IMR-90 (cell line): ENCODE data around the gene TLR1. TPM values are rescaled to one million over a fixed set of nuclear protein-coding genes. Genes with fewer than 3 reads are reported as not detected.

Source experiments
- ATAC-seq: fragments of 200-7000 bp; cut with Tn5 transposase; 2 replicates; pipeline ENCODE4 v1.9.1; 2020; ENCODE audit warnings: low read depth, mild to moderate bottlenecking, moderate library complexity
- BruUV-seq: library from RNA; stranded (reverse); fragments of 400-500 nt; replicated peaks from 2 replicates; lab custom pipeline; 2021; lab: Mats Ljungman, UMichigan
- CTCF ChIA-PET: fragments of 300-600 bp; formaldehyde crosslinking; extraction: SDS; loops from one replicate; lab custom pipeline; 2021; ENCODE audit warnings: antibody characterized with exemption; lab: Yijun Ruan, JAX
- POLR2A ChIA-PET: fragments of 300-600 bp; sonication (Branson Sonifier 250); formaldehyde crosslinking; loops from one replicate; lab custom pipeline; 2022; ENCODE audit warnings: antibody characterized with exemption; ENCODE audit not compliant: unreplicated experiment; lab: Charles Lee
- DNase-seq: peaks from one replicate; pipeline ENCODE4 v3.0.0; 2013
- H2AFZ ChIP-seq: replicated peaks from 2 replicates; pipeline ENCODE3; 2013; ENCODE audit warnings: low read length, mild to moderate bottlenecking; ENCODE audit not compliant: poor library complexity
- H2AK5ac ChIP-seq: 2 replicates; pipeline ENCODE4 v1.6.1; 2013; ENCODE audit warnings: low read depth, low read length, inconsistent platforms
- H2AK9ac ChIP-seq: replicated peaks from 2 replicates; pipeline ENCODE3; 2013; ENCODE audit warnings: mild to moderate bottlenecking, low read depth, low read length, moderate library complexity; ENCODE audit not compliant: poor library complexity
- H2BK120ac ChIP-seq: 2 replicates; pipeline ENCODE4 v1.6.1; 2013; ENCODE audit warnings: low read depth, low read length, inconsistent platforms
- H2BK15ac ChIP-seq: 3 replicates; pipeline ENCODE4 v1.6.1; 2013; ENCODE audit warnings: low read depth, low read length, inconsistent platforms
- H2BK20ac ChIP-seq: 2 replicates; pipeline ENCODE4 v1.6.1; 2013; ENCODE audit warnings: low read depth, mild to moderate bottlenecking, inconsistent platforms, low read length, moderate library complexity
- H2BK5ac ChIP-seq: 2 replicates; pipeline ENCODE4 v1.6.1; 2013; ENCODE audit warnings: mild to moderate bottlenecking, low read depth, low read length, inconsistent platforms; ENCODE audit not compliant: poor library complexity, severe bottlenecking
- H3K14ac ChIP-seq: replicated peaks from 2 replicates; pipeline ENCODE4 v1.6.1; 2013; ENCODE audit warnings: low read depth, low read length, inconsistent platforms
- H3K18ac ChIP-seq: 2 replicates; pipeline ENCODE4 v1.6.1; 2013; ENCODE audit warnings: low read depth, low read length, control low read depth
- H3K23ac ChIP-seq: 2 replicates; pipeline ENCODE4 v1.6.1; 2013; ENCODE audit warnings: low read depth, low read length, inconsistent platforms
- H3K27ac ChIP-seq: 2 replicates; pipeline ENCODE4 v1.5.1; 2013; ENCODE audit warnings: mild to moderate bottlenecking, control low read depth, low read length; ENCODE audit not compliant: insufficient read depth
- H3K27me3 ChIP-seq: 2 replicates; pipeline ENCODE4 v1.6.1; 2013; ENCODE audit warnings: low read length; ENCODE audit not compliant: control insufficient read depth, insufficient read depth
- H3K36me3 ChIP-seq: 2 replicates; pipeline ENCODE4 v1.6.1; 2013; ENCODE audit warnings: low read length, mixed read lengths; ENCODE audit not compliant: control insufficient read depth, insufficient read depth
- H3K4ac ChIP-seq: 2 replicates; pipeline ENCODE4 v1.6.1; 2013; ENCODE audit warnings: low read depth, low read length, inconsistent platforms
- H3K4me1 ChIP-seq: 2 replicates; pipeline ENCODE4 v1.6.1; 2013; ENCODE audit warnings: low read length, mixed read lengths; ENCODE audit not compliant: control insufficient read depth, insufficient read depth
- H3K4me2 ChIP-seq: 2 replicates; pipeline ENCODE4 v1.6.1; 2013; ENCODE audit warnings: low read depth, mild to moderate bottlenecking, control low read depth, low read length, moderate library complexity
- H3K4me3 ChIP-seq: 2 replicates; pipeline ENCODE4 v1.5.1; 2013; ENCODE audit warnings: low read depth, mild to moderate bottlenecking, control low read depth, low read length, moderate library complexity; ENCODE audit not compliant: insufficient read depth
- H3K56ac ChIP-seq: 2 replicates; pipeline ENCODE4 v1.6.1; 2013; ENCODE audit warnings: low read length, inconsistent platforms; ENCODE audit not compliant: insufficient read depth; ENCODE audit errors: extremely low read depth
- H3K79me1 ChIP-seq, 2 experiments: 2 replicates each; pipeline ENCODE4 v1.6.1; 2013; ENCODE audit warnings: low read length in 2 of 2, inconsistent platforms in 1 of 2, low read depth in 1 of 2
- H3K9ac ChIP-seq: 2 replicates; pipeline ENCODE4 v1.6.1; 2013; ENCODE audit warnings: low read depth, low read length, control low read depth
- H3K9me1 ChIP-seq: 2 replicates; pipeline ENCODE4 v1.6.1; 2013; ENCODE audit warnings: low read length, inconsistent platforms; ENCODE audit not compliant: insufficient read depth
- H3K9me3 ChIP-seq: 2 replicates; pipeline ENCODE4 v1.6.1; 2013; ENCODE audit warnings: low read length; ENCODE audit not compliant: control insufficient read depth, insufficient read depth
- H4K20me1 ChIP-seq: 2 replicates; pipeline ENCODE4 v1.6.1; 2013; ENCODE audit warnings: low read length, inconsistent platforms; ENCODE audit not compliant: insufficient read depth
- H4K5ac ChIP-seq: 2 replicates; pipeline ENCODE4 v1.6.1; 2013; ENCODE audit warnings: mild to moderate bottlenecking, low read depth, low read length, control low read depth
- H4K8ac ChIP-seq, 2 experiments: 2 replicates each; pipeline ENCODE4 v1.6.1; 2013; ENCODE audit warnings: low read depth in 2 of 2, low read length in 2 of 2, control low read depth in 1 of 2, inconsistent platforms in 1 of 2
- H4K91ac ChIP-seq: 2 replicates; pipeline ENCODE4 v1.6.1; 2013; ENCODE audit warnings: low read depth, low read length, inconsistent platforms; ENCODE audit not compliant: insufficient read depth
- BHLHE40 ChIP-seq: fragments of 150-350 bp; IDR thresholded peaks from 2 replicates; pipeline ENCODE4 v1.6.1; 2016; ENCODE audit warnings: mild to moderate bottlenecking, low read depth, low read length
- CEBPB ChIP-seq: IDR thresholded peaks from 2 replicates; pipeline ENCODE4 v1.6.1; 2012; ENCODE audit warnings: low read depth, low read length, improper control_type of control experiment
- MAFK ChIP-seq: IDR thresholded peaks from 2 replicates; pipeline ENCODE4 v1.6.1; 2012; ENCODE audit warnings: low read depth, low read length, improper control_type of control experiment
- MAZ ChIP-seq: IDR thresholded peaks from 2 replicates; pipeline ENCODE4 v1.6.1; 2012; ENCODE audit warnings: low read depth, mild to moderate bottlenecking, low read length, improper control_type of control experiment, moderate library complexity, borderline replicate concordance
- MXI1 ChIP-seq: IDR thresholded peaks from 2 replicates; pipeline ENCODE4 v1.6.1; 2012; ENCODE audit warnings: low read depth, mild to moderate bottlenecking, low read length, moderate library complexity, borderline replicate concordance
- NFE2L2 ChIP-seq: fragments of 150-350 bp; IDR thresholded peaks from 2 replicates; pipeline ENCODE4 v1.6.1; 2016; ENCODE audit warnings: low read depth, mild to moderate bottlenecking, low read length
- POLR2A ChIP-seq: IDR thresholded peaks from 2 replicates; pipeline ENCODE4 v1.6.1; 2012; ENCODE audit warnings: mild to moderate bottlenecking, low read depth, low read length
- RAD21 ChIP-seq: IDR thresholded peaks from 2 replicates; pipeline ENCODE4 v1.6.1; 2012; ENCODE audit warnings: low read length, improper control_type of control experiment
- WGBS, 2 experiments: methylation state at CpG; one replicate each; pipeline versions ENCODE4 v1.1.5 to v1.1.7; 2013; ENCODE audit warnings: missing lambda C conversion rate in 2 of 2; ENCODE audit not compliant: insufficient read length in 1 of 2; ENCODE audit errors: extremely low coverage in 2 of 2; 5-methylcytosine and 5-hydroxymethylcytosine counted together
- dilution Hi-C: fragments of 300-500 bp; cut with HindIII; formaldehyde crosslinking; loops from one replicate; pipeline ENCODE4 v1.14.3; 2018; ENCODE audit warnings: low sequenced_read_pairs; ENCODE audit not compliant: unreplicated experiment
- in situ Hi-C: fragments of 300-500 bp; cut with MboI; formaldehyde crosslinking; loops from 3 replicates; pipeline ENCODE4 v1.14.3; 2019; ENCODE audit warnings: low sequenced_read_pairs, inconsistent platforms, mixed read lengths
- intact Hi-C: fragments of 100-400 bp; cut with micrococcal nuclease; formaldehyde crosslinking; loops from 2 replicates; pipeline ENCODE4 v1.10.0; 2022
- polyA plus RNA-seq, 3 experiments: library from polyadenylated mRNA; depleted of rRNA; stranded (reverse); fragments of >200 nt; gene quantifications; 2 replicates each; pipeline ENCODE4 v1.2.3, GENCODE V29; 2012; ENCODE audit warnings: low replicate concordance in 1 of 3
- total RNA-seq: library from RNA; depleted of rRNA; stranded (reverse); fragments of >200 nt; gene quantifications from 2 replicates; pipeline ENCODE4 v1.2.3, GENCODE V29; 2012
- TF ChIP-seq, protein P1 (sequence below): conservative IDR thresholded peaks from 2 replicates; pipeline ENCODE4 v1.5.1; 2012; ENCODE audit warnings: mild to moderate bottlenecking, low read depth, low read length, improper control_type of control experiment
- TF ChIP-seq, protein P2 (sequence below): fragments of 150-350 bp; IDR thresholded peaks from 2 replicates; pipeline ENCODE4 v1.6.1; 2016; ENCODE audit warnings: low read depth, mild to moderate bottlenecking, low read length, moderate library complexity, borderline replicate concordance

Gene TLR1
- total and polyA plus RNA-seq, 2 of the 4 experiments (the other 2 are of a cell fraction): 0.24 to 1.1 TPM

DNA sequence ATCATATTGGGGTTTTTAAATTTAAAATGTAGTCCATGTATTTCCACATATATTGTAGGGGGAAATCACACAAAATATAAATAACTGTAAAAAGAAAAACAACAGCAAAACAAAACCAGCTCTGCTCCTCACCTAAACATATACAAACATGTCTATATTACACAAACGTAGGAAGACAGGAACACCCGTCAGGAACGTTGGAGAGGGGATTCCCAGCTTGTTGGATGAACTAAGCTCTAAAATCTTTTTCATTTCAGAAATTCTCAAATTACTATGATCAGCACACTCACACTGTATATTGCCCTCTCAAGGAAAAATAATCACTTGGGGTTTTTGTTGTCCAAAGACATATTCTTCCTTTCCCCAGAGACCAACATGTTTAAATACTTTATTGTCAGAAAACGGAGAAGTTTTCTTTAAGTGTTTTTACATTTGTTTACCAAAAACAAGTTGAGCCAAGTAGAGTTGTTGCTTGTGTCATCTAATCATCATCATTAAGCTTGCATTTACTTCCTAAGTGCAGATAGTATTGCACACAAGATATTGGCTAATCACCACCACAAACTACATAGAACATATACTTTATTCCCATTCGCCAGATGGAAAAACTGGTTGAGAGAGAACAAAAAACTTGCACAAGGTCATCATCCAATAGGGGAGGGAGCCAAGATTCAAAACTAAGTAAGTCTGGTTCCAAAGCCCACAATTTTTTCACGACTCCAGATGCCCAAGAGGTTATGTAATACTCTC, 19.4 kb downstream of the TLR1 start (continued):
- no peak for TF ChIP-seq POLR2A

DNA sequence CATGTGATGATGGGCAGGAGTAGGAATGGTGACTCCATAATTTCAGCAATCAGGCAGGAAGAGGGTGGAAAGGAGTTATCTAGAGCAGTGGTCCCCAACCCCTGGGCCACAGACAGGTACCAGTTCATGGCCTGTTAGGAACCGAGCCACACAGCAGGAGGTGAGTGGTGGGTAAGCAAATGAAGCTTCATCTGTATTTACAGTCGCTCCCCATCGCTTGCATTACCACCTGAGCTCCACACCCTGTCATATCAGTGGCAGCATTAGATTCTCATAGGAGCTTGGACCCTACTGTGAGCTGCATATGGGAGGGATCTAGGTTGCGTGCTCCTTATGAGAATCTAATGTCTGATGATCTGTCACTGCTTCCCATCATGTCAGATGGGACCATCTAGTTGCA, 20.4 kb downstream of the TLR1 start:
- Histone ChIP-seq H4K5ac (no peak overlapping the region), H2BK120ac (no peak overlapping the region), H3K14ac (no peak overlapping the region), H3K36me3 (no peaks in the 10 kb centered on the region), H2BK5ac (no peak overlapping the region), H2AFZ (no peak overlapping the region), H4K20me1 (no peaks in the 10 kb centered on the region), H3K4me2 (no peak overlapping the region), H3K79me1 (no peaks in the 10 kb centered on the region), H3K9me3 (no peaks in the 10 kb centered on the region), H3K27me3 (peaks cover 2% of the 10 kb centered on the region), H2BK20ac (no peak overlapping the region), H4K91ac (no peak overlapping the region), H3K4me1 (no peaks in the 10 kb centered on the region), H3K56ac (no peak overlapping the region), H3K9ac (no peak overlapping the region), H3K27ac (no peak overlapping the region), H2BK15ac (no peak overlapping the region), H2AK5ac (no peak overlapping the region), H2AK9ac (no peak overlapping the region), H3K23ac (no peak overlapping the region), H3K18ac (no peak overlapping the region), H3K4me3 (no peak overlapping the region), H3K4ac (no peak overlapping the region), H3K9me1 (no peaks in the 10 kb centered on the region), H4K8ac (no peak overlapping the region)
- no TSS peak for BruUV-seq
- WGBS, 2 experiments: no CpG with 5 or more reads among the region's 4 CpGs
- ChIA-PET CTCF (interaction anchor here (0.6 to 1.5 kb wide), 2 partner anchors 9 to 604 kb away, joined by 3 read pairs; no protein-coding TSS in a partner anchor), POLR2A (interaction anchor here (0.6 kb wide), 1 partner anchor 92 kb away, joined by 5 read pairs; no protein-coding TSS in a partner anchor)
- ATAC-seq (no peak), DNase-seq (no peak)
- intact Hi-C loops: no loop called here
- TF ChIP-seq BHLHE40 (no peak), NFE2L2 (no peak), CEBPB (no peak), MAFK (no peak), MXI1 (no peak), RAD21 (no peak), MAZ (no peak), POLR2A (no peak)
- TF ChIP-seq, protein P1, sequence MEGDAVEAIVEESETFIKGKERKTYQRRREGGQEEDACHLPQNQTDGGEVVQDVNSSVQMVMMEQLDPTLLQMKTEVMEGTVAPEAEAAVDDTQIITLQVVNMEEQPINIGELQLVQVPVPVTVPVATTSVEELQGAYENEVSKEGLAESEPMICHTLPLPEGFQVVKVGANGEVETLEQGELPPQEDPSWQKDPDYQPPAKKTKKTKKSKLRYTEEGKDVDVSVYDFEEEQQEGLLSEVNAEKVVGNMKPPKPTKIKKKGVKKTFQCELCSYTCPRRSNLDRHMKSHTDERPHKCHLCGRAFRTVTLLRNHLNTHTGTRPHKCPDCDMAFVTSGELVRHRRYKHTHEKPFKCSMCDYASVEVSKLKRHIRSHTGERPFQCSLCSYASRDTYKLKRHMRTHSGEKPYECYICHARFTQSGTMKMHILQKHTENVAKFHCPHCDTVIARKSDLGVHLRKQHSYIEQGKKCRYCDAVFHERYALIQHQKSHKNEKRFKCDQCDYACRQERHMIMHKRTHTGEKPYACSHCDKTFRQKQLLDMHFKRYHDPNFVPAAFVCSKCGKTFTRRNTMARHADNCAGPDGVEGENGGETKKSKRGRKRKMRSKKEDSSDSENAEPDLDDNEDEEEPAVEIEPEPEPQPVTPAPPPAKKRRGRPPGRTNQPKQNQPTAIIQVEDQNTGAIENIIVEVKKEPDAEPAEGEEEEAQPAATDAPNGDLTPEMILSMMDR: no peak
- TF ChIP-seq, protein P2, sequence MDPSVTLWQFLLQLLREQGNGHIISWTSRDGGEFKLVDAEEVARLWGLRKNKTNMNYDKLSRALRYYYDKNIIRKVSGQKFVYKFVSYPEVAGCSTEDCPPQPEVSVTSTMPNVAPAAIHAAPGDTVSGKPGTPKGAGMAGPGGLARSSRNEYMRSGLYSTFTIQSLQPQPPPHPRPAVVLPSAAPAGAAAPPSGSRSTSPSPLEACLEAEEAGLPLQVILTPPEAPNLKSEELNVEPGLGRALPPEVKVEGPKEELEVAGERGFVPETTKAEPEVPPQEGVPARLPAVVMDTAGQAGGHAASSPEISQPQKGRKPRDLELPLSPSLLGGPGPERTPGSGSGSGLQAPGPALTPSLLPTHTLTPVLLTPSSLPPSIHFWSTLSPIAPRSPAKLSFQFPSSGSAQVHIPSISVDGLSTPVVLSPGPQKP: no peak
- dilution Hi-C loops: no loop called here
- in situ Hi-C loops: no loop called here
